ENCODE measurements around the gene TRIML2.

GRCh38 chr4:188145601-188146000 lies 36.2 kb upstream of the TRIML2 start:
- no peak for TF ChIP-seq EZH2 (optimal IDR thresholded peaks at IDR 0.05; ENCODE audit: low read depth, low read length)
- no peak for TF ChIP-seq CTCF (IDR thresholded peaks at IDR 0.05; ENCODE audit: low read length)
- no peak for TF ChIP-seq EZH2phosphoT487 (IDR thresholded peaks at IDR 0.05; ENCODE audit: low read length)

Data from MM.1S (cell line).